HG02759 (cell line): ENCODE results near the gene DNAJB6.

Source experiments
- ATAC-seq: cut with Tn5 transposase; IDR thresholded peaks from one replicate; pipeline ENCODE4 v1.9.1; 2021; ENCODE audit warnings: mild to moderate bottlenecking, moderate library complexity; ENCODE audit not compliant: unreplicated experiment

The DNAJB6 gene

DNA sequence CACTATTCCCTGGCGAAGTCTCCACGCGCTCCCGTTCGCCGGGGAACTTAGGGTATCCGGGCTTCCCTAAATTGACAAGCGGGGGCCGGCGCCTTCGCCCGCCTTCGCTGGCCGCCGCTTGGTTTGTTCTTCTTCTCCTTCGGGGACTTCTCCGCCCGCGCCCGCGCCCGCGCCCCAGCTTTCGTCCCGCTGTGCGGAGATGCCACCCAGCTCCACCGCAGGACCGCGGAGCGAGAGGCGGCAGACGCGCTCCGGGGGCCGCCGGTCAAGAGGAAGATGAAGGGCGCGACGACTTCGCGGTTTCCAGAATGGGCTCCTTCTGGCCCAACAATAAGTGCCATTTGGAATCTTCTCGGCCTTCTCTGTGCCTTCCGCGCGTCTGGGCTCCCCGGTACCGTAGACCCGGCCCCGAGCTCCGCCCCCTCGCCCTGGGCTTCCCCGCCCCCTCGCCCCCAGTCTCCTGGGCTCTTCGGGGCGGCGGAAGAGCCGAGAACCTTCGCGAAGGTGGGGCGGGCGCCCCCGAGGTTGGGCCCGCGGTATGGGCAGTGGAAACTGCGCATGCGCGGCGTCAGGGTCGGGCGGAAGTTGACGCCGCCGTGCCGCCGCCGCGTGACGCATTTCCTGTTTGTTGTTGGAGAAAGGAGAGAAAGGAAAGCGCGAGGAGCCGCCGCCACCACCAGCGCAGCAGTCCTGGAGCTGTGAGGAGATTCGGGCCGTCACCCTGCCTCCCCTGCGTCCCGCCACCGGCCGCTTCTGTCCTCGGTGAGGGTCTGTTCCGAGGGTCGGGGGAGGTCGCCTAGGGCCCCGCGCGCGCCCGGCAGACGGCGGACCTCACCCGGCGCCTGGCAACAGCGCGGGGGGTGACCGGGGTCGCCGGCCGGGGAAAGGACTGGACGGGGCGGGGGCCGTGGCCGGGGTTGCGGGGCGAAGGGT is at the start of gene DNAJB6:
Gene DNAJB6 (plus strand): TSS at position 622 of the 933 bp plus-strand sequence. CDS start 21,569 bp downstream, outside the sequence.
- peak; percentile 79 for ATAC-seq

DNA sequence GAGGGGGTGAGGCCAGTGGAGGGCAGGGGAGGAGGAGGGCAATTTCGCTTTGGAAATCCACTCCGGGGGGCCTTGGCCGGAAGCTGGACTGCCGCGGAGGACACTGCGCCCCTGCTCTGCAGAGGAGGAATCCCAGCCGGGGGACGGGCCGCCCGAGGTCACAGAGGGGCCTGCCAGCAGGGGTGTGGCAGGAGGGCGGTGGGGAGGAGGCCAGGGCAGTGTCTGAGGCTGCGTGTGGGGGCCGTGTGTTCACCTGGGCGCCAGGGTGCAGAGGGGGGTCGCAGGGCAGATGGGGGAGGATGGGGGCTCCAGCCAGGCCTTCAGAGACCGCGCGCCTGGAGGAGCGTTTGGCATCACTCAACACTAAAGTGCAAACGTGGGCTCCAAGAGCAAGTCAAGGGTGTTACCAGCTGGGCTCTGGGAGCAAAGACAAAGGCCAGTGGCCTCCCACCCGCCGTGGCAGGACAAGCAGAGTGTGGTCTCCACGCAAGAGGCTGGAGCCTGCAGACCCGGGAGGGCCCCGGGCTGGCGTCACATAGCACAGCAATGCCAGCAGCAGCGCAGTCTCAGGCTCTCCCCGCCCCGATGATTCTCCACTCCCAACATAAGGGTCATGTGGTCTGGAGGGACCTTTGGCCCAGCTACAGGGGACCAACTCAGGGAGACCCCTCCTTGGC is 45.3 kb upstream of the DNAJB6 start:
- no peak for ATAC-seq

DNA sequence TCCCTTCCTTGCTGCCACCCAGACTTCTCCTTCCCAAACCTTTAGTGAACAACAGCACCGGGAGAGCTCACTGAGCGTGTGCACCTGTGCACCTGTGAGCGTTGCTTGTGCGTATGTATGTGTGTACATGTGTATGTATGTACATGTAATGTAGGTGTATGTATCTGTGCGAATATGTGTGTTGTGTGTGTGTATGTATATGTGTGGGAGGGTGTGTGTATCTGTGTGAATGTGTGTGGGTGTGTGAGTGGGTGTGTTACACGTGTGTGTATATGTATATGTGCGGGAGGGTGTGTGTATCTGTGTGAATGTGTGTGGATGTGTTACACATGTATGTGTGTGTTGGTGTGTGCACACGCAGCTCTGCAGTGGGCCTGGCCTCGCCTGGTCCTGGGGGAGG is 44.5 kb upstream of the DNAJB6 start:
- no peak for ATAC-seq

DNA sequence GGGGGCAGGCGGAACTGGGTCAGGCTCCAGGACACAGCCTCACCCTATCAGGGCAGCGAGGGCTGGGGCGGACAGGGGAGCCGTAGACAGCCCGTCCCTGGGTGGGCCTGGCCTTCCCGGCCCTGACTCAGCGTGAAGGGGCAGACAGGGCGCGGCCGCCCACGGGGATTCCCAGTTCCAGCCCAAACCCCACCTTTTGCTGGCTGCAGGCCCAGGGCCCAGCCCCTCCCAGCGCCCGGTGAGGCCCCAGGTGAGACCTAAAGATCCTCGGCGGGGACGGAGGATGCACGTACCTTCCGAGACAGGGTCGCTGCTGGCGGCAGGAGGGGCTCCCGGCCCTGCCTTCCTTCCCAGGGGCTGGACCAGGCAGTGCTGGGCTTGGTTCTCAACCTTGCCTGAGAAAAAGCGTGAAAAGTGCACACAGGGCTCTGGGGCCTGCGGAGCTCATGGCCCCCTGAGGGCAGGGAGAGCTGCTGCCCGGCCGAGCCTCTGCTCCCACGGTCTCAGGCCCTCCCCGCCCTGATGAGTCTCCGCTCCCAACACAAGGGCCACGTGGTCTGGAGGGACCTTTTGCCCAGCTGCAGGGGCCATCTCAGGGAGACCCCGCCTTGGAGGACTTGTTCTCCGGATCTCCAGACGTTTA is 43.9 kb upstream of the DNAJB6 start:
- ATAC-seq: no peak

DNA sequence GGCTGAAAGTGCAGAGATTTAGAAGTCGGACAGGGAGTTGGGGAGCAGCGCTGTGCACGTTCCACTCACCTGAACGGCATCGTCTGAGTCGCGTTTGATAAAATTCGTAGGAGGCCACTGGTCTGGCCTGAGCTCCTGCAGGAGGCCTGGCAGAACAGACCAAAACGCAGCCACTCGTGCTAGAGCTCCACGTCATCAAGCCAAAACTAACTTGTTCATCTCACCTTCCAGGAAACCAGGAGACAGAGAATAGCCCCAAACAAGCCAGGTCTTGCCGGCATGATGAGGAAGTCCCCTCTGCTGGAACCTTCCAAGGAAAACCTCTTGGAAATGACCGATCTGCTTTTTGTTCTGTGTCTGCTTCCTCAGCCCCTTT is 43.4 kb upstream of the DNAJB6 start:
- no peak for ATAC-seq

DNA sequence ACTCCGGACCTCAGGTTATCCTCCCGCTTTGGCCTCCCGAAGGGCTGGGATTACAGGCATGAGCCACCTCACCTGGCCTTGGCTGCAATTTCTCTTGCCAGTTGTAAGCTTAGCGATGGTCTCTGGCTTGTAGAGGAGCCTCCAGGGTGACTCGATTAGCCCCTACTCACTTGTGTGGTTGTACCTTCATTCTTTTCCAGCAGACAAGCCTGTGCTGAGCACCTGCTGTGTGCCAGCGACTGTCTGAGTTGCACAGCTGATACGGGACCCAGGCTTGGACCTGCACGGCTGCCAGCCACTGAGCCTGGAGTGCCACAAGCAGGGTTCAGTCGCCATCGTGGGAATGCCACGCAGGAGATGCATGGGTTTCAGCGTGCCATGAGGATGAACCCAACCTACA is 42.0 kb upstream of the DNAJB6 start:
- ATAC-seq: no peak

DNA sequence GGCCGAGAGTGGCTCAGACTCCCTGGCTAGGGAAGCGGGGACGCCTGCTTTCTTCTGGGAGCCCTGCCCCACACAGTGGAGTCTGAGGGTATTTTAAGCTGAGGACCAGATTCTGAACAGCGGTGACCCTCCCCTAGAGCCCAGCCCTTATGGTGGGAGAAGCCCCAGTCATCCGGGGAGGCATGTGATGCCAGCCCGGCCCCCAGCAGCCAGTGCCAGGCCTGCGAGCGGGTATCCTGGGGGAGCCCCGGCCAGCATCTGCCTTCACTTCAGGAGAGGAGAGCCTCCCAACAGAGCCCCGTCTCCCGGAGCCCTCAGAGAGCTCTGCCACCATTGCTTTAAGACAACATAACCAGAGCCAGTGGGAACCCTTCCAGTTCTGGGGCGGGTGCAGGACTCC is 41.5 kb upstream of the DNAJB6 start:
- ATAC-seq: no peak

DNA sequence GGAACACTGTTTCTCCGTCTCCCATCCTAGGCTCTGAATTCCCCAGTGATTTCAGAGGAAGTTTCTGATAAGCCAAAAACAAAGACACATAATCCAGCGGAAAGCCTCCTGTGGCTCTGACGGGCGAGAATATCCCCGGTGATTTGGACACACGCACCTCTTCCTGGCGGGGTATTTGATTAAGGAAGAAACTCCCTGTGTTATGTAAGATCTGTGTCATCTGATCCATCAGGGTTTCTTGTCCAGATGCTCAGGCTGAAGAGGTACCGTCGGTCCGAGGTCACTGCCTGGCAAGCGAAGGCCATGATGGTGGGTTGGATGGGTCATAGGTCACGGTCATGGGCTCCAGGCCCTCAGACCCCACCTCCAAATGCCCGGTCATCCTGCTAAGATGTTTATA is 39.6 kb upstream of the DNAJB6 start:
- ATAC-seq: no peak

DNA sequence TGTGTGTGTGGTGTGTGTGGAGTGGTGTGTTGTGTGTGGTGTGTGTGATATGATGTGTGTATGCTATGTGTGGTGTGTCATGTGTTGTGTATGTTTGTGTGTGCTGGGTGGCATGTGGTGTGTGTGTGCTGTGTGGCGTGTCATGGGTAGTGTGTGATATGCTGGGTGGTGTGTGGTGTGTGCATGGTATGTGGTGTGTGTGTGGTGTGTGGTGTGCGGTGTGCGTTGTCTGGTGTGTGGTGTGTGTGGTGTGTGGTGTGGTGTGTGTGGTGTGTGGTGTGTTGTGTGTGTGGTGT is 37.5 kb upstream of the DNAJB6 start:
- ATAC-seq: no peak

DNA sequence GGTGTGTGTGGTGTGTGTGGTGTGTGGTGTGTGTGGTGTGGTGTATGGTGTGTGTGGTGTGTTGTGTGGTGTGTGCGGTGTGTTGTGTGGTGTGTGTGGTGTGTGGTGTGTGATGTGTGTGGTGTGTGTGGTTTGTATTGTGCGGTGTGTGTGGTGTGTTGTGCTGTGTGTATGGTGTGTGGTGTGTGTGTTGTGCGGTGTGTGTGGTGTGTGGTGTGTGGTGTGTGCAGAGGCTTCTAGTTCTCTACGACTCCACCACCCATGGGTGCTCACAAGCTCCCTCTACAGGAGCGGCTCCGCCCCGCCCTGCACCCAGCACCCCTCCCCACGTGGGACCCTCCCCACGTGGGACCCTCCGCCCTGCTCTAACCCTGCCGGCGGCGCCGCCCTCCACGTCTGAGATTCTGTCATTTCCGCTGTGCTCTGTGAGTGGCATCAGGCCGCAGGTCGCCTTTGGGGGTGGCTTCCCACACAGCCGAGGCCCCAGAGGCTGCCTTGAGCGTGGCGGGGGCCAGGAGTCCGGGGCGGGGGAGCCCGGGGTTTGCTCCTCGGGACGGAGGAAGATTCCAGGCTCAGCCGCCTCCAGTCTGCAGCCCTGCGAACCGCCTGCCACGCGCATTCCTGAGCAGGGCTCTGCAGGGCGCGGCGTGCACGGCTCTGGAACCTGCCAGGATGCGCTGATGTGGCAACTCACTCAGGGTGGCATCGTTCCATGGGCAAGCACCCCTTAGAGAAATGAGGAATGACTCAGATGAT is 37.0 kb upstream of the DNAJB6 start:
- no peak for ATAC-seq

DNA sequence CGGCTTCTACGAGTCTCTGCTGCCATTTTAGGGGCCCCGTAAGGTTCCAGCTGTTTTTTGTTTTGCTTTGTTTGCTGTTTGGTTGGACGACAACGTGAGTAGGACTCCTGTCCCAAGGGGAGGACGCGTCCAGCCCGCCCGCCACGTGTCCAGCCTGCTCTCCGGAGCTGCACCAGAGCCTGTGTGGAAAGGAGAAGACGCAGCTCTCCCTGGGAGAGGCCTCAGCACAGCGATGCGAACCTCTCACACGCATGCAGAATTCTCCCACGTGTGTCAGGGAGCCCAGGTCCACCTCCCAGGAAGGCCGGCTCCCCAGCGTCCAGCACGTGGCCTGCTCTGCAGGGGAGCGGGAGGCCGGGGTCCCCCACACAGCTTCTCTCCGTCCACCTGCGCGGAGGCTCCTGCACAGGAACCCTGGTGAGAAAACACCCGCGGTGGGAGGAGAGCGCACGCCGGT is 36.4 kb upstream of the DNAJB6 start:
- ATAC-seq: no peak

DNA sequence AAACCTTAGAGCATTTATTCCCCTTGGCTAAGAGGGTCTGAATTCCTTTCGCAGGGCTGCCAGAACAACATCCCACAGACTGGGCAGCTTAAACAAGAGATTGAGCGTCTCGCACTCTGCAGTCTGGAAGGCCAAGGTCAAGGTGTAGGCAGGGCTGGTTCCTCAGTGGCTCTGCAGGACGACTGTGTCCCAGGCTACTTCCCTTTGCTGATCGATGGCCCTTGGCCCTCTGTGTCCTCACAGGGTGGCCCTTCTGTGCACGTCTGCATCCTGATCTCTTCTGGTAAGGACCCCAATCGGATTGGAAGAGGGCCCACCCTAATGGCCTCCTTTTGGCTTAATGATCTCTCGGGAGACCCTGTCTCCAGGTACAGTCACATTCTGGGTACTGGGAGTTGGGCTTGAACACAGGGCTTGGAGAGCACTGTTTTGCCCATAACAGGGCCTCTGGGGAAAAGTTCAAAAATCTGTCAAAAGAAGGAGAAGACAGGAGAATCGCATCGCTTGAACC is 35.1 kb upstream of the DNAJB6 start:
- no peak for ATAC-seq

DNA sequence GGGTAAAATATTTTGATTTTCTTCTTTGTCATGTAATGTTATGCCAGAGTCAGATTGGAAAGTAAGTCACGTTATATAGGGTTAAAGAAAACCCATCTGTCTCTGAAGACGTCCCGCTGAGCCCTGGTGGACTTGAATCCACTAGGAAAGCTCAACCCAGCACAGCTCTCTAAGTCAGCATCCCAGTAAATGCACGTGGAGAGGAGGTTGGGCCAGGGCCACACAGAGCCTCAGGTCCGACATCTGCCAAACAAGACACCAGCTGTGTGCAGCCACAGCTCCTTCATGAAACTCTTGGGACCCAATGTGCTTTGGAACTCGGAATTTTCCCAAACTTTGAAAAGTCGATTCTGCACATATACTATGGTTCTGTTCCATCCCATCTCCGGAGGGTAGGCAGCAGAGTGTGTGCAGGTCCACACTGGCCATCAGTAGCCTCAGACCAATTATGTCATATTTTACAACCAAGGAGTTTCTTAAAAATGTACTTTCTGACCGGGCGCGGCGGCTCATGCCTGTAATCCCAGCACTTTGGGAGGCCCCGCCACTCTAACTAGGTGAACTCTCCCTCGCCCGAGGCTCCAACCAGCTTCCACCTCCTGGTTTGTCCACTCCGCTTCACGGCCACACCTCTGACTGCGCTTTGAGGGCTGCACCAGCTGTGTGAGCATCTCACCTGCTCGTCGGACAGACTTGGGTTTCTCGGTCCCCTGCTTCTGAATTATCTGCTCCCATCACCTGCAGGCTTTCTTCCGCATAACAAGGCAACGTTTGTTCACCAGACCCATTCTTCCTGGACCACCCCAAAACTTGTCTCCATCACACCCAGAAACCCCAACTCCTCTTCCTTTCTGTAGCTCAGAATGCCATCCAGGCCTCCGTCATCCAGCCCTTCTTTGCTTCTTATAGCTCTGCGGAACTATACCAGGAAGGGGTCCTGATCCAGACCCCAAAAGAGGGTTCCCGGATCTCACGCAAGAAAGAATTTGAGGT is 29.7 kb upstream of the DNAJB6 start:
- ATAC-seq: no peak

DNA sequence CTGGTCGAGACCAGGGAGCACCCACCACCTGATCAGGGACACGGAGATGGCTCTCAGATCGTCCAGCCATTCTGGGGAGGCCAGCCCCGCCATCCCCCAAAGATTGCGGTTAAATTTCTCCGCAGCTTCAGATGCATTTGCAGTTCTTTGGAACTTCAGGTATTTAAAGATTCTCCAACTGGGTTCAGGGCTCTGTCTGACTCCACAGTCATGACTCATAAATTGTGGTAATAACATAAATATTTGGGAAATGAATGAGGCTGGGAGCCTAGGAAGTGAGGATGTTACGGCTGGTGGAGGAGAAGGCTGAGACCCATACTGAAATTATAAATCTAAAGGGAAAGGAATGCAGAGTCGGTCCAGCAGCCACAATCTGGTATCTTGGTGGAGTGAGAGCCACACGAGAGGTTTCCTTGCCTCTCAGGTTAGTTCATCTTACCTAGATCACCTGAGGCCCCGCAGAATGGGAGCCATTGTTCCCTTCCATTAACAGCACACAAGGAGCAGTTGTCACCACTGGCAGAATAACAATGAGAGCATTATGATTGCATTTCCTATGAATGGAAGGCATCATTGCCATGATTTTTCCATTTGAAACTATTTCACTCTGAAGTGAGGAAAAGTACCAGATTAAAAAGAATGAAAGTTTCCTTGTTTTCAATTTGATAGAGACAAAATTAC is 26.7 kb upstream of the DNAJB6 start:
- ATAC-seq: no peak

DNA sequence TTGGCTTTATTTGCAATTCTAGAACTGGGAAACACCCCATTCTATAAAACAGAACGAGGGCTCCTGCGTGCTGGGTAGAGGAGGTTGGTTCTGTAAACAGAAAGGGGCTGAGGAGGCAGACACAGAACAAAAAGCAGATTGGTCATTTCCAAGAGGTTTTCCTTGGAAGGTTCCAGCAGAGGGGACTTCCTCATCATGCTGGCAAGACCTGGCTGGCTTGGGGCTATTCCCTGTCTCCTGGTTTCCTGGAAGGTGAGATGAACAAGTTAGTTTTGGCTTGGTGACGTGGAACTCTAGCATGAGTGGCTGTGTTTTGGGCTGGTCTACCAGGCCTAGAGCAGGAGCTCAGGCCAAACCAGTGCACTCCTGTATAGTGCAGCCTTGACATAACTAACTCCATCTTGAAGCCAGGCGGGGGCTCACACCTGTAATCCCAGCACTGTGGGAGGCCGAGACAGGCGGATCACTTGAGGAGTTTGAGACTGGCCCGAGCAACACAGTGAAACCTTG is 26.1 kb upstream of the DNAJB6 start:
- ATAC-seq: no peak

DNA sequence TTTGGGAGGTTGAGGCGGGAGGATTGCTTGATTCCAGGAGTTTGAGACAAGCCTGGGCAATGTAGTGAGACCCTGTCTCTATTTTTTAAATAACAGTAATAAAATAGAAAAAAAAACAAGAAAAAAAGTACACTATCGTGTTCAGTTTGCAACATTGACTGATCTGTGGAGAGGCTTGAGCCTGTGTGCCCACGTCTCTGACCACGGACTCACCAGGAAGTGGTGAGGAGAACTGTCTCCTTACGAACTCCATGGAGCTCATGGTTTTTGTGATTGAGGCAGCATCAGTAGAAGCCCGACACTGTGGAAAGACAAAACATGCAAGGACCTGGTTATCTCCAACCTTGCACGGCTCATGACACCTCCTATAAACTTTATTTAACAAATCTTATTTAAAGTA is 23.9 kb upstream of the DNAJB6 start:
- ATAC-seq: no peak

DNA sequence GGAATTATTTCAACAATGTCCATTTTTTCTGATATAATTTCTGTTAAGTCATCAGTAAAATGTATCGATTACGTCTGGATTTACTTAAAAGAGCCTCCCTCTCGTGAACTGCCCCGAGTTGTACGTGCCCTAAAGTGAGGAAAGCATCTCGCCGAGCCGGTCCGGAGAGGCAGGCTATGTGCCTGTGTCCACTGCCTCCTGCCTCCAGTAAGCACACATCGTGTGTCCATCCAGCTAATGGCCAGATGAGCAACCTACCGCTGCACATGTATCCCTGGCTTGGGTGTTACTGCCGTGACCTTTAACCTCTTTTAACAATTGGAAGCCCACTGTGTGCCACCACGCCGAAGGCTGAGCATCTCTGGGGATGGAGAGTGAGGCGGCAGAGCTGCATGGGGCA is 23.2 kb upstream of the DNAJB6 start:
- ATAC-seq: no peak

DNA sequence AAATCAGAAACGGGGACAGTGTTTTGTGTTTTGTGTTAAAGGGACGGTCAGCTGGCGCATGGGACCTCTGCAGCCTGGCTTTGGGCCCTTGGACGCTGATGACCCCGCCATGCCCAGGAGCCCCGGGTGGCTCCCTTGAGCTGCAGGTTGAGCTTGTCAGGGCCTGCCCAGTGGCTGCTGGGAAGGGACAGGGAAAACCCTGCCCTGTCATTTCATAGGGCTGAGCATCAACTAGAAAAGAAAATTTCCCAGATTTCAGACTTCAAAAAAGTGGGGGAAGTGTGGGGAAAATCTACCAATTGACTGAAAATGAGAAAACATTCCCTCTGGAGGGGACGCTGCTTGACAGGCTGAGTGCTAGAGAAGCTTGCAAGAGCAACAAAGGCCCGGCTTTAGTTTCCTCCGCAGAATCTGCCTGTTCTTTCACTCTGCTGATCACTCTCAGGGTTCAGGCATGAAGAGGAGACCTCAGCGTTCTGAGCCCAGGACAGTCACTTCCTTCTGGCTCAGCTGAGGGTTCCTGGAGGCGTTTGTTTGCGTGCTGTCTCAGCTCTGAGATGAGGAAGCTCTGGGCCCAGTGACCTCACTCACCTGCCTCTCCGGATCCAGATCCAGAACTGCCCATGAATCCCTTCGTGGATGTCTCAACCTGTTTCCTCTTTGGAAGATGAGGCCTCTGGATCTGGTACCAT is 18.6 kb upstream of the DNAJB6 start:
- ATAC-seq: peak; percentile 75
